GM12875 (cell line): ENCODE data around the gene HRCT1.

Experiments
- H3K4me3 ChIP-seq: one replicate; pipeline ENCODE4 v1.5.1; 2011; ENCODE audit warnings: low read depth, low read length, control low read depth
- TF ChIP-seq, protein P1 (sequence below): IDR thresholded peaks from 2 replicates; pipeline ENCODE4 v1.5.1; 2011; ENCODE audit warnings: low read depth, mild to moderate bottlenecking, control low read depth, inconsistent platforms, low read length, moderate library complexity, borderline replicate concordance; ENCODE audit not compliant: insufficient read depth

HRCT1 gene

DNA sequence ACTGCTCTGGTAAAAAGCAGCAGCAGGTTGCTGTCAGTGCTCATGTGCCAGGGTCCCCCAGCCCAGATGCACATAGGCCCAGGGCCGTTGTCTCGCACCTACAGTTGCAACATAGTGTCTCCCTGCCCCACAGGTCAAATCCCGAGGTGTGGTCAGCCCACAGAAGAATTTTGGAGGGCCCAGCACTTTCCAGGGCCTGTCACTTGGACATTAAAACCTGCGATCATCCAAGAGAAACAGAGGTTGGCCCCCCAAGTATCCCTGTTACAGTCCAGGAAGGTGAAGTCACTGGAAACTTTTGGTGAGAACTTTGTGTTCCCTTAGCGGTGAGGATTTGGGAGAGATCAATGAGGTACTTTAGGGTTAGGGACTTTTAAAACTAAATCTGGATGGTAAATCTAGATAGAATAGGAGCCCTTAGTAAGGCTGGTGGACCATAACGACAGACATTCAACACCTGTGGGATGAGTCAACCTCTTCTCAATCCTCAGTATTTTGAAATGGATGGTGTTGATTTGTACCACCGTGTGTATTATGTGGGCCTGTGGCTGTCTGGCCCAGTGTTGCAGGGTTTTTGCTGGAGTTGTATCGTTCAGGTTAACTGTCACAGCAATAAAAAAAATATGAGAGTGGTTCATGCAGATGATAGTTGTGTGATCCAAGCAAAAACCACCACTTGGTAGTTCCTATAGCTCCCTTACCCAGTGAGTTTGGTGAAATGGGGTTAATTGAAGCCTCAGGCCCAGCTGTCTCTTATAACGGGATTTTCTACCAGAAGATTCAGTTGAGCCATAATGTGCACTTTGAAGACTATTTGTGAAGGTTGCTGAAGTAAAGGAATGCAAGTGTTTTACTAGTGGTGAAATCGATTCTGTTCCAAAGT lies 32.7 kb downstream of the HRCT1 start:
- TF ChIP-seq, protein P1, sequence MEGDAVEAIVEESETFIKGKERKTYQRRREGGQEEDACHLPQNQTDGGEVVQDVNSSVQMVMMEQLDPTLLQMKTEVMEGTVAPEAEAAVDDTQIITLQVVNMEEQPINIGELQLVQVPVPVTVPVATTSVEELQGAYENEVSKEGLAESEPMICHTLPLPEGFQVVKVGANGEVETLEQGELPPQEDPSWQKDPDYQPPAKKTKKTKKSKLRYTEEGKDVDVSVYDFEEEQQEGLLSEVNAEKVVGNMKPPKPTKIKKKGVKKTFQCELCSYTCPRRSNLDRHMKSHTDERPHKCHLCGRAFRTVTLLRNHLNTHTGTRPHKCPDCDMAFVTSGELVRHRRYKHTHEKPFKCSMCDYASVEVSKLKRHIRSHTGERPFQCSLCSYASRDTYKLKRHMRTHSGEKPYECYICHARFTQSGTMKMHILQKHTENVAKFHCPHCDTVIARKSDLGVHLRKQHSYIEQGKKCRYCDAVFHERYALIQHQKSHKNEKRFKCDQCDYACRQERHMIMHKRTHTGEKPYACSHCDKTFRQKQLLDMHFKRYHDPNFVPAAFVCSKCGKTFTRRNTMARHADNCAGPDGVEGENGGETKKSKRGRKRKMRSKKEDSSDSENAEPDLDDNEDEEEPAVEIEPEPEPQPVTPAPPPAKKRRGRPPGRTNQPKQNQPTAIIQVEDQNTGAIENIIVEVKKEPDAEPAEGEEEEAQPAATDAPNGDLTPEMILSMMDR = no peak
- H3K4me3 ChIP-seq = no peak overlapping the region

DNA sequence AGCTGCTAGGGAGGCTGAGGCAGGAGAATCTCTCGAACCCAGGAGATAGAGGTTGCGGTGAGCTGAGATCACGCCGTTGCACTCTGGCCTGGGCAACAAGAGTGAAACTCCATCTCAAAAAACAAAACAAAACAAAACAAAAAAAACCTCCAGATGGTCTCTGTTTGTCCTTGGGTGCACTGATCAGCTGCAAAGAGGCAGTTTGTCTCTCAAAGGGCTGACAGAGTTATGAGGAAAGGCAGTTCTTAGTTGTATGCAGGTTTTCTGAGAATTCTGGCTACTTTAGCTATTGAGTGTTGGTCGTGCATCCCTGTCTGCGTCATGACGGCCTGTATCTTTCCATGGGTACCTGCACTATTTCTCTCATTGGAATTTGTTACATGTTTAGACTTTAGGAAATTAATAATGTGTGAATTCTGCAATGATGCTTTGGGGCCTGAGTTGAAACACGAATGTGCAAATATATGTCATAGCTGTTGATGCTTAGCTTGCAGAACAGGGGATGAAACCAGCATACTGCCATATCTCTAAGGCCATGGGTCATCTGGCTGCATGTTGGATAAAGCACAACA lies 33.8 kb downstream of the HRCT1 start:
- no peak overlapping the region for H3K4me3 ChIP-seq
- TF ChIP-seq, protein P1 = no peak

DNA sequence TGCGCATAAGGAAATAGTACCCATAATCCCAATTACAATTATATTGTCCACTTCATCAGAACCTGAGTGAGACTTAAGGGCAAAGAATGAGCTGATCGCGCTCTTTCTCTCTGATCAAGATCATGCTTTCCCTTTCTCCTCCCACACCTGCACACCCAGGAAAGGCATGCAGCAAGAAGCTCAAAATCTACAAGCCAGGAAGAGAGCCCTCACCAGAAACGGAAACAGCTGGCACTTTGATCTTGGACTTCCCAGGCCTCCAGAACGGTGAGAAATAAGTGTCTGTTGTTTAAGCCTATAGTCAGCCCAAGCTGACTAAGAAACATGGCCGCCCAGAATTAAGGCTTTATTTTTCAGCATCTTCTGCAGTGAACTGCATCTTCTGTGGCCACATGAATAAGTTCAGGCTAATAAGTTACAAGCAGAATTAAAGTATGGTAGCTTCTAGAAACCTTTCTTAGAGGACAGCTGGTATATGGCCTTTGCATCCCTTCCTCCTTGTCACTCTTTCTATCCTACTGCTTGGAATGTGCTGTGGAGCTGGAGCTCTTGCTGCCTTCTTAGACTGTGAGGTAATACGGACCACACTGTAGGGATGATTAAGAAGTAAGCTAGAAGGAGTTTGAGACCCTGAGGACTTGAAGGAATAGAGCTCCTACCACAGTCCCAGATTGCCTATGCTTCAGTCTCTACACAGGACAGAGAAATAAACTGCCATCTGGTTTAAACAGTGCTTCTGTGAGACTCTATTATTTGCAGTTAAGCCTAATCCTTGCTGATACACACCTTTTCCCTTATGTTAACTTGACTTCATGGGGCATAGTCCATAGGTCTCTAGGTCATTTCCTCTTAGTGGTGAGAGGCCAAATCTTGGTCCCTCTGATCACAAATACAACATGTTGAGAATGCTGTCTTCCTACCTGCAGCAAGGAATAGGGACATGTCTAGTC lies 34.7 kb downstream of the HRCT1 start:
- H3K4me3 ChIP-seq = no peak overlapping the region
- TF ChIP-seq, protein P1 = no peak

DNA sequence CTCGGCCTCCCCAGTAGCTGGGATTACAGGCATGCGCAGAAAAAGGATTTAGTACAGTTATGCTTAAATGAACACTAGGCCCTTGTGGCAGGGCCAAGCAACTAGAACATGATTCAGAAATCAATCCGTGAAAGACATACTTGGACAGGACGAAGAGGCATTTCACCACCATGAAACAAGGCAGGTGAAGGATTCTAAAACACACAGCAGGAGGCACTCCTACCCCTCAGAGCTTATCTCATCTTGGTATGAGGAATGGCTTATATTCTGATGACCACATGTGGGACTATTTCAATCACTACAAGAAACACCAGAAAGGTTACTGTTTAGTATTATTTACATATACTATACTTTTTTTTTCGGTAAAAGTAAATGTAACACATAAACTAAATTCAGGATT lies 36.3 kb downstream of the HRCT1 start:
- no peak overlapping the region for H3K4me3 ChIP-seq
- TF ChIP-seq, protein P1 = no peak

DNA sequence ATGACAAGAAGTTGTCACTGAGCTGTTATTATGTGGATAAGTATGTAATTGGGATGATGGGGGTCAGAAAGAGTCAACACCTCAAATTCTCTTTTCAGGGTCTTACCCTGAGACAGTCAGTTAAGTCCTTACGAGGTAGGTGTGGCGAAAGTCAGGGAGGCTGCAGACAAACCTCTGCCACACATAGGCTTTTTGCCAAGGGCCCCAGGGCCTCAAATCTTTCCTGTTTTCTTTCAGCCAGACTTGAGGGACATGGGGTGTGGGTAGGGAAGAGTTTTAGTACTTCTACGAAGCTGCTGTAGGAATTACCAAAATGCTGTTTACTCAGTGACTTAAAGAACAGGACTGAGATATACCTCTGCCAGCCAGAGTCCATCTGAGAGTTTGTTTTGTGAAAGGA lies 38.2 kb downstream of the HRCT1 start:
- TF ChIP-seq, protein P1 = no peak
- H3K4me3 ChIP-seq = no peak overlapping the region

DNA sequence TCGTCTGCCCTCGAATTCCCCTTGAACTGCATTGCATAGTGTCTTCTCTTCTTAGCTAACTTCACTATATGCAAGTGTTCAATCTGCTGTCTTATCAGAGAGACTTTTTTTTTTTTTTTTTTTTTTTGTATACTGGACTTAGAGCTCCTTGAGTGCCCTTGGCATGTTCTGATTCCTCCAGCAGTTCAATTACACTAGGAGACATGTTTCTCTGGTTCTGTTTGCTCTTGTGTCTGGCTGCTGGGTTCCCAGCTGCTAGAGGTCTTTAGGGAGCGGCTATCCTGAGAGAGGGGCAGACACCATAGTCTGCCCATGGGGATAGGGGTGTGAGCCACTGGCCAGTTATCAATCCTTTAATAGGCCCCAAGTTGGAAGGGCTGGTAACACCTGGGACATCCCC lies 38.8 kb downstream of the HRCT1 start:
- TF ChIP-seq, protein P1 = no peak
- H3K4me3 ChIP-seq = no peak overlapping the region
